Left colon (tissue), 2 donors: ENCODE measurements around the gene LOX. TPM values are rescaled to one million over a fixed set of nuclear protein-coding genes. Genes with fewer than 3 reads are reported as not detected.
A peak's percentile ranks its signal among the peaks of the same experiment; 100 is the strongest.

Experiments used
- ATAC-seq: fragments of 200-7000 bp; cut with Tn5 transposase; one replicate; pipeline ENCODE4 v1.9.1; 2020; ENCODE audit warnings: mild to moderate bottlenecking, moderate library complexity
- DNase-seq, 2 donors: peaks; one replicate each; pipeline ENCODE4 v3.0.0-alpha.2; 2020
- intact Hi-C, 2 donors: fragments of 100-400 bp; cut with DNase I in 1 of 2; cut with micrococcal nuclease in 1 of 2; formaldehyde crosslinking; loops; one replicate each; pipeline versions ENCODE4 v1.11.2 to v1.14.0; 2022; cut with DNase I, micrococcal nuclease
- long read RNA-seq: library from polyadenylated mRNA; unstranded; transcript quantifications from one replicate; pipeline ENCODE4 v2.0.0, GENCODE V29; 2021
- total RNA-seq, 2 donors: library from RNA; stranded (reverse); fragmentation: NEBNext Ultra II Directional; extraction: Animal tissue kit (Norgen Biotek cat#: 25700); gene quantifications; one replicate each; pipeline ENCODE4 v1.2.1, GENCODE V29; 2021
- donor health status: DM: no; HTN: no; CAD: no.
- donor health status: DM: yes; HTN: yes; CAD: no.

Gene LOX
- 1 to 10 TPM; 2.4 to 7.5 TPM for total RNA-seq
- long read RNA-seq, full-length matches to known transcripts = 2 of 2 reads
- long read RNA-seq, partial matches to known transcripts = 0 of 2 reads
- long read RNA-seq, other reads (novel, unspliced or antisense) = 0 of 2 reads

- intact Hi-C loops = loop anchor here in 1 of 2 donors (5.0 kb wide), 1 partner anchor 111 kb away; no protein-coding TSS in a partner anchor
- ATAC-seq = peak; percentile 57
- DNase-seq = peak; percentile 46 to 57
Measured at GRCh38 chr5:122078116-122079110, at the start of gene LOX. TSS of gene LOX (minus strand) at chr5:122078259. CDS start at chr5:122077985, 274 bp downstream.

- DNase-seq (no peak), ATAC-seq (no peak)
- intact Hi-C loops = no loop called here
Measured at GRCh38 chr5:122126756-122127321, 48.8 kb upstream of the LOX start.

- intact Hi-C loops = no loop called here
- ATAC-seq = no peak
Measured at GRCh38 chr5:122126177-122126755, 48.2 kb upstream of the LOX start.

GRCh38 chr5:122124766-122125165 lies 46.7 kb upstream of the LOX start:
- ATAC-seq (no peak), DNase-seq (no peak)
- intact Hi-C loops = no loop called here

More at GRCh38 chr5:122126177-122126755, 48.2 kb upstream of the LOX start:
- DNase-seq = no peak

GRCh38 chr5:122121479-122122465 lies 43.7 kb upstream of the LOX start:
- no peak for DNase-seq
- intact Hi-C loops = no loop called here
- no peak for ATAC-seq

- ATAC-seq (no peak), DNase-seq (no peak)
- intact Hi-C loops = no loop called here
Measured at GRCh38 chr5:122120957-122121356, 42.9 kb upstream of the LOX start.

GRCh38 chr5:122120493-122120892 lies 42.4 kb upstream of the LOX start:
- DNase-seq (no peak), ATAC-seq (no peak)
- intact Hi-C loops = no loop called here

- DNase-seq (no peak), ATAC-seq (no peak)
- intact Hi-C loops = no loop called here
Measured at GRCh38 chr5:122119205-122119604, 41.1 kb upstream of the LOX start.

- no peak for ATAC-seq
Measured at GRCh38 chr5:122118356-122118948, 40.4 kb upstream of the LOX start.

GRCh38 chr5:122114501-122114900 lies 36.4 kb upstream of the LOX start:
- intact Hi-C loops = no loop called here
- ATAC-seq (no peak), DNase-seq (no peak)

More at GRCh38 chr5:122118356-122118948, 40.4 kb upstream of the LOX start:
- intact Hi-C loops = no loop called here
- DNase-seq = no peak

- ATAC-seq (no peak), DNase-seq (no peak)
- intact Hi-C loops = no loop called here
Measured at GRCh38 chr5:122112733-122113558, 34.9 kb upstream of the LOX start.

GRCh38 chr5:122112063-122112462 lies 34.0 kb upstream of the LOX start:
- intact Hi-C loops = no loop called here
- DNase-seq (no peak), ATAC-seq (no peak)

GRCh38 chr5:122111460-122111859 lies 33.4 kb upstream of the LOX start:
- DNase-seq = no peak
- intact Hi-C loops = no loop called here
- no peak for ATAC-seq

GRCh38 chr5:122110987-122111386 lies 32.9 kb upstream of the LOX start:
- DNase-seq (no peak), ATAC-seq (no peak)
- intact Hi-C loops = no loop called here

- ATAC-seq (no peak), DNase-seq (no peak)
- intact Hi-C loops = no loop called here
Measured at GRCh38 chr5:122107016-122107415, 29.0 kb upstream of the LOX start.

- DNase-seq (no peak), ATAC-seq (no peak)
- intact Hi-C loops = no loop called here
Measured at GRCh38 chr5:122105909-122106308, 27.9 kb upstream of the LOX start.

- ATAC-seq (no peak), DNase-seq (no peak)
- intact Hi-C loops = no loop called here
Measured at GRCh38 chr5:122102825-122103224, 24.8 kb upstream of the LOX start.
